HUES64 (cell line): Measurements from ENCODE around the gene MAPRE3.

Experiments
- H3K27ac ChIP-seq: 2 replicates; pipeline ENCODE4 v1.7.0; 2013; ENCODE audit warnings: low read depth, low read length, inconsistent platforms
- H3K27me3 ChIP-seq: 2 replicates; pipeline ENCODE4 v1.6.1; 2013; ENCODE audit warnings: mild to moderate bottlenecking, low read length; ENCODE audit not compliant: insufficient read depth
- H3K36me3 ChIP-seq: 2 replicates; pipeline ENCODE4 v1.6.1; 2013; ENCODE audit warnings: mild to moderate bottlenecking, low read length; ENCODE audit not compliant: insufficient read depth
- H3K4me1 ChIP-seq: 2 replicates; pipeline ENCODE4 v1.6.1; 2013; ENCODE audit warnings: mild to moderate bottlenecking, low read length, moderate library complexity; ENCODE audit not compliant: insufficient read depth
- H3K4me3 ChIP-seq: 2 replicates; pipeline ENCODE4 v1.5.1; 2013; ENCODE audit warnings: mild to moderate bottlenecking, low read length, moderate library complexity
- H3K9ac ChIP-seq: 2 replicates; pipeline ENCODE4 v1.6.1; 2013; ENCODE audit warnings: mild to moderate bottlenecking, low read depth, low read length
- H3K9me3 ChIP-seq: 2 replicates; pipeline ENCODE4 v1.6.1; 2013; ENCODE audit warnings: low read depth, low read length; ENCODE audit not compliant: insufficient read depth
- WGBS: fragments of 150-250, 120-280 bp; methylation state at CpG from one replicate; pipeline ENCODE4 v1.1.7; 2013; ENCODE audit warnings: missing lambda C conversion rate; 5-methylcytosine and 5-hydroxymethylcytosine counted together

Gene MAPRE3

DNA sequence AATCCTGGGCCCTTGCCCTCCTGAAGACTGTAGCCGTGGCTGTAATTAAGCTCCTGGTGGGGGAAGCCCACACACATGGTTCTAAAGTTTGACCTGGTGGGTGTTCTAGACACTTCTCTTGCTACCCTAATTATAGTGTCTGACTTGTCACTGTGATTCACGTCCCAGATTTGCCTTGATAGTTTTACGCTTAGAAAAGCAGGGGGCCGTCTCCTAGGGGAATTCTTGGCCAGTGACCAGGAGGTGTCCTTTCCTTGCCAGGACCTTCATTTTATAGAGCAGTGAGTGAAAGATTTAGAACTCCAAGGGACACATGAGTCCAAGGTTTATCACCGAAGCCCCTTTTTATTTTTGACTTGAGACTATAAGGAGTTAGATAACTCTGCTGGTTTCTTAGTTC is 71.3 kb downstream of the MAPRE3 start:
- Histone ChIP-seq H3K4me1 (no peaks in the 10 kb centered on the region), H3K9me3 (no peaks in the 10 kb centered on the region), H3K4me3 (no peak overlapping the region), H3K27ac (no peak overlapping the region), H3K27me3 (no peaks in the 10 kb centered on the region), H3K9ac (no peak overlapping the region), H3K36me3 (peaks cover 64% of the 10 kb centered on the region)
- 91% methylated on average over 5 of the region's 5 CpGs for WGBS

DNA sequence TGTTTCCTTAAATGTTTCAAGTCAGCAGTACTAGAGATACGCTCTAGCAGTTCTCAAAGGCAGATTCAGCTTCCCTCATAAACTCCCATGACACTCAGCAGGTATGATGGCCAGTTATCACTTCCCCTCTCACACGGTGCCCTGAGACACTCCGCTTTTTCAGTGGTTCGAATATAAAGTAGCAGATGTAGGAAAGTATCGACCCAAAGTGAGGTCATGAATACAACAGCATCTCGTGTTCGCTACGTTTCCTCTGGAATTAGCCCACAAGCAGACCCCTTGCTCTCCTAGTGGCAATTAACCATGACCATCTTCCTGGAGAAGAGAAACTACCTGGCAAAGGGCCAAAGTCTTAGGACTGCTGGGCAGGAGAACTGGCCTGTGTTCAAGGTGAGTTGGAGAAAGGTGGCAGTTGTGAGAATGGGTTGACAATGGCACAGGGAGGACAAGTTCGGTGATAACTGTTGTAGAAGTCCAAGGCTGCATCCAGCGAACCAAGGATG is 71.8 kb downstream of the MAPRE3 start:
- Histone ChIP-seq H3K27me3 (no peaks in the 10 kb centered on the region), H3K27ac (no peak overlapping the region)
- WGBS, result 95% methylated on average over 10 of the region's 10 CpGs

DNA sequence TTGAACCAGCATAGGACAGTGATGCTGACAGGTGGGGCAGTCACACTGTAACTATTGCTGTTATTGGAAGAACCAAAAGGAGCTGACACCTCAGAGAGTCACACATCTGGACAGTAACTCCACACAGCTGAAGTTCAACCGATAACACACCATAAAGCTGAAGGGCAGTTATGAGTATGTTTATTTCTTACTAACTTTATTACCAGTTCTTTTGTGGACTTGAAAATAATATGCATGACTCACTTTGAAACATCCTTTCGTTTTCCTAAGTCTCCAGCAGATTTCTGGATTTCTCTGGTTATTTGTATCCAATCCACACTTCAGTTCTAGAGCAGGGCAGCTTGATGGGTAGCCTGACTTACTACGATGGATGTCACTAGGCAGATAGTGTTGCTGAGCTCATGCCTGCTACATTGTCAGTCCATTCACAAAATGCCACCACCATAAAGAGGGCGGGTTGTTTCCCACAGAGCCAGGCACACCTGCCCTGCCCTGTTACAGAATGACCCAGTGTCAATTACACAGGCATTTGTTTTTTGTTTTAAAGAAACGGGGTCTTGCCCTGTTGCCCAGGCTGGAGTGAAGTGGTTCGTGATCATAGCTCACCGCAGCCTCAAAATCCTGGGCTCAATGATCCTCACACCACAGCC is 72.7 kb downstream of the MAPRE3 start:
- Histone ChIP-seq H3K9me3 (no peaks in the 10 kb centered on the region), H3K36me3 (peaks cover 50% of the 10 kb centered on the region), H3K4me1 (no peaks in the 10 kb centered on the region), H3K27ac (no peak overlapping the region), H3K9ac (no peak overlapping the region), H3K27me3 (no peaks in the 10 kb centered on the region), H3K4me3 (no peak overlapping the region)
- 95% methylated on average over 6 of the region's 7 CpGs for WGBS

More for the DNA sequence above, 71.8 kb downstream of the MAPRE3 start:
- H3K4me3 ChIP-seq, result no peak overlapping the region
- no peaks in the 10 kb centered on the region for H3K9me3 ChIP-seq
- no peaks in the 10 kb centered on the region for H3K4me1 ChIP-seq
- H3K9ac ChIP-seq, result no peak overlapping the region
- H3K36me3 ChIP-seq, result peaks cover 59% of the 10 kb centered on the region

DNA sequence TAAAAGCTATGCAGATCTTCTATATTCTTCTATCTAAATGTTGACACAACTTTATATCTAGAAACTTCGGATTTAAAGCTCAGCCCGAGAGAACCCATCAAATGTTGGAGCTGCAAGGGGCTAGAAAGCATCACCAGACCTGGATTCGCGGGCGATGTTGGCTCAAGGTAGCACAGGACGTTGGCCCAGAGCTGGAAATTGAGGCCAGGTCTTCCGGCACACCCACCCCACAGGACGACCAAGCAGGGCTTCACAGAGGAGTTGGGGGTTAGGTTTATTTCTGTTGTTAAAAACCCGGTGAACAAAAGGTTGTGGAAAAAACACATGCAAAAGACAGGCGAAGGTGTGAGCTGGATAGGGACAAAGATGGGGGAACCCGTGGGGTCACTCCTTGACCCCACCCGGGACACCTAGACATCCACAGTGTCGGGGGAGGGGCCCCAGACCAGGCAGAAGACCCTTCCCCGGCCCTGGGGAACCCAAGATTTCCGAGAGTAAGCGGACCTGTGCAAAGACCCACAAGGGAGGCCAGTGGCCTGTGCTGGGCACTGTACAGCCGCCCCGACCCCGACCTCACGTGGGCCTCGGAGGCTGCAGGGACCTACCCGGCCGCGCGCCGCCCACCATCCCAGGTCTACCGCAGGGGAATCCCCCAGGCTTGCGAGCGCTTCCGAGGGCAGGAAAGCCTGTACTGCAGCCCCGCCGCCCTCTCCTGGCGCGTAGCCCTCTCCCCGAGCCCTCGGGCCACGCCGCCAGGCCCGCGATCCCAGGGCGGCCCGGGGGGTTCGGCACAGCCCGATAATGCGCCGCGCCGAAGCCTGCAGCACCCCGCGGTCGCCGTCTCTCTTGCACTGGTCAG is 79.2 kb downstream of the MAPRE3 start:
- peaks cover 13% of the 10 kb centered on the region for H3K36me3 ChIP-seq
- H3K9me3 ChIP-seq, result no peaks in the 10 kb centered on the region
- peak overlapping the region; percentile 66 for H3K4me3 ChIP-seq
- H3K27me3 ChIP-seq, result no peaks in the 10 kb centered on the region
- 12% methylated on average over 52 of the region's 52 CpGs for WGBS
- H3K27ac ChIP-seq, result peak overlapping the region; percentile 17; the same call in 1 of the 2 replicates
- H3K4me1 ChIP-seq, result no peaks in the 10 kb centered on the region
- H3K9ac ChIP-seq, result peak overlapping the region; percentile 63

DNA sequence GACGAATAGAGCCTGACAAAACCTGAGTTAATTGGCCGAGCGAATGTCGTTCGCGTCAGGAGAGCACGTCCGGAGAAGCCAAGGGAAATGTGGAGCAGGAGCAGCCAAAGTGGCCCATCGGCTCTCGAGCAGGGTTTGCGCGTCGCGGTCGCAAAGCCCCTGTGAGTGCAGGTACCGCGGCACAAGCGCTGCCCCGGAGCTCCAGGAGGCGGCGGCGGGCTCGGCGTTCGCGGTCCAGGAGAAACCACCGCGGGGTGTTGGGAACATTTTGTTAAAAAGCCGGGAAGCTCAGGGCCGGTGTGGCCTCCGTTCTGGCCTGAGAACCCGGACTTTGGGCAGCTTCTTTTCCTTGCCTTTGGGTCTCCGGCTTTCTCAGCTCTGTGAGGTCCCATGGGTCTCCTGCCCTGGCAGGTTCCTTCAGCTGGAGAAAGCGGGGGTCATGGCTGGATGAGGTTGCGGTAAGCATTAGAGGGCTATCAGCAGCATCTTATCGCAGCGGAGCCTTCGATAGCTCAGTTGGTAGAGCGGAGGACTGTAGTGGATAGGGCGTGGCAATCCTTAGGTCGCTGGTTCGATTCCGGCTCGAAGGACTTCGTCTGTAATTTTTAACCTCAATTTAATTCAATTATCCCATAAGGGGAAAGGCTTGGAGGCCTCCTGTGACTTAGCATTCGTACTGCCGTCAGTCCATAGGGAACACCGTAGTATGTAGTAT is 80.0 kb downstream of the MAPRE3 start:
- Histone ChIP-seq H3K36me3 (peaks cover 21% of the 10 kb centered on the region), H3K27me3 (no peaks in the 10 kb centered on the region), H3K4me3 (peak overlapping the region; percentile 66), H3K27ac (peak overlapping the region; percentile 44; the same call in 1 of the 2 replicates), H3K9ac (peak overlapping the region; percentile 63), H3K9me3 (no peaks in the 10 kb centered on the region), H3K4me1 (no peaks in the 10 kb centered on the region)
- under 1% methylated on average over 48 of the region's 48 CpGs for WGBS

DNA sequence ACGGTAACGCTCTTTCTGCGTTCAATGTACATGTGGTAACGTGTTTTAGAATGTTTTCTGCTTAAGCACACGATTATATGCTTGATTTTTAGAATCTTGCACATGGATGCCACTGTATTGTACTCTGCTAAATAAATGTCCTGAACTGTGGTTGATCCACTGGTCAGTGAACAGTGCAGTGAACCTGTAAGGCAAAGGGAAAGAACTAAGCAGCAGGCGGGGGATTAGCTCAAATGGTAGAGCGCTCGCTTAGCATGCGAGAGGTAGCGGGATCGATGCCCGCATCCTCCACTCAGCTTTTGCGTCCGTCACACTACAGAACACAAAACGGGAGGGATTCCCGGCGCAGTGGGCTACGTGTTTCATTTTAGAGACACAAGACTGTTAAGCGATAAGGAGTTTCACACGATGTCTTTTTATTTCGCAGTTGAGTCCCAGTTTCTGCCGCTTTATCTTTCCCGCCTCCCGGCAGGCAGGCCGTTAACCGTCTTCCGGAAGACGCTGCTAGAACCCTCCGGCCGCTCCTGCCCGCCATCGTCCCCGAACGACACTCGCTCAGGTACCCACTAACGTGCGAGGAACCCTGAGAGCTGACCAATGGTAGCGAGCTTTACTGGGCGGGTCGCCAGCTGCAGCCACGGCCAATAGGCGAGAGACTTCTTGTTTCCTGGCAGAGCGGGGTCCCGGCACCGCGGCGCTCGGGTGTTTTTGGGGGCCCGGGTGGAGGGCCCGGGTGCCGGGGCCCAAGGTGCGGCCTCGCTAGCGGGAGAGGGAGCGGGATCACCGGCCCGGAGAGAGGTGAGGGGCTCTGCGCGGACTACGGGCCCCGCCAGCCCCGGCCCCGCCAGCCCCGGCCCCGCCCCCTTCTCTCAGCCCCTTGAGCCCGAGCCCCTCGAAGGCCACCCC is 80.8 kb downstream of the MAPRE3 start, which contains the start of gene AGBL5:
TSS of gene AGBL5 (plus strand) at position 673 of the 906 bp plus-strand sequence. CDS start 1,291 bp downstream, outside the sequence.
- no peaks in the 10 kb centered on the region for H3K9me3 ChIP-seq
- H3K27ac ChIP-seq, result peak within 1 kb of the TSS; percentile 67
- H3K4me1 ChIP-seq, result no peaks in the 10 kb centered on the region
- H3K27me3 ChIP-seq, result no peaks in the 10 kb centered on the region
- peak within 1 kb of the TSS; percentile 84 for H3K9ac ChIP-seq
- under 1% methylated on average over 67 of the region's 67 CpGs for WGBS
- peak within 1 kb of the TSS; percentile 66 for H3K4me3 ChIP-seq
- H3K36me3 ChIP-seq, result peaks cover 29% of the 10 kb centered on the region

DNA sequence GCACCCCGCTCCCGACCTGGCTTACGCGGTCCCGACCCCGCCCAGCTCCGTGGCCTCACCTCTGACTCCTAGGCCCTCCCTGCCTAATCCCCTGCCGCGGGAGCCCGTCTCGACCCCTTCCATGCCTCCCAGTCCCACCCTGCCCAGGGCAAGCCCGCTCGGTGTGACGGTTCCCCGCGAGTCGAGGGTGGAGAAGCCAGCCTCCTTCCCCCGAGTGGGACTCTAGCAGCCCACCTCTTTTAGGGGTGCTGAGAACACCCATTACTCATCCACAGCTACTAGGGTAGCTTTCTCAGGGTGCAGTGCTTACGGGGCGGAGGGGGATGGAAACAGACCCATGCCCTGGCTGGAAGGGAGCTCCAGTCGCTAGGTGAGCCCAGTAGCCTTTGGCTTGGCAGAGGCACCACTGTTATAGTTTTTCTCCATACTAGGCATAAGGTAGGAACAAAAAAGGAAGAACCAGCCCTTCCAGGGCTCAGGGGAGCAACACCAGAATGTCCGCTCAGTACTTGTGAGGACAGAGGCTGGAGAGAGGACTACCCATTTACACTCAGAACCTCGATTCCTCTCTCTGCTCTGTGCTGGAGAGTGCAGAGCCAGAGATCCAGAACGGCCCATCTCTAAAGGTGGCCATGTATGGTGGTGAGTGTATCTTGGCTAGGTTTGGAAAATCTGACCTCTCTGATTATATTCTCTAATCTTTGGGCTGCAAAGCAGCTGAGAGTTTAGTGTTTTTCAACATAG is 81.6 kb downstream of the MAPRE3 start:
- H3K9me3 ChIP-seq, result no peaks in the 10 kb centered on the region
- peaks cover 37% of the 10 kb centered on the region for H3K36me3 ChIP-seq
- no peaks in the 10 kb centered on the region for H3K4me1 ChIP-seq
- H3K27me3 ChIP-seq, result no peaks in the 10 kb centered on the region
- no peak overlapping the region for H3K27ac ChIP-seq
- 2% methylated on average over 21 of the region's 24 CpGs for WGBS
- peak overlapping the region; percentile 66 for H3K4me3 ChIP-seq
- peak overlapping the region; percentile 84 for H3K9ac ChIP-seq

DNA sequence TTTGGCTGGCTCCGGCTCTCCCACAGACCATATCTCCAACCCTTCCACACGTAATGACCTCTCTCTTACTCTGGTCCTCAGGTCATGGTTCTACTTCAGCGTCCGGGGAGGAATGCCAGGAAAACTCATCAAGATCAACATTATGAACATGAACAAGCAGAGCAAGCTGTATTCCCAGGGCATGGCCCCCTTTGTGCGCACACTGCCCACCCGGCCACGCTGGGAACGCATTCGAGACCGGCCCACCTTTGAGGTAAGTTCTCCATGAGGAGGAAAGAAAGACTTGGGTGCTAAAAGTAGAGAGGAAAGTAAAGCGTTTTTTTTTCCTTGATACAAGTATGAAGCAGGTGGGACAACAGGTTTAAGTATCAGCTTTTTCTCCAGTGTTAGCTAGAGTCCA is 82.9 kb downstream of the MAPRE3 start:
- Histone ChIP-seq H3K4me3 (no peak overlapping the region), H3K9me3 (no peaks in the 10 kb centered on the region), H3K27ac (no peak overlapping the region), H3K27me3 (no peaks in the 10 kb centered on the region), H3K9ac (no peak overlapping the region), H3K36me3 (peaks cover 42% of the 10 kb centered on the region), H3K4me1 (no peaks in the 10 kb centered on the region)
- WGBS, result 86% methylated on average over 11 of the region's 11 CpGs

DNA sequence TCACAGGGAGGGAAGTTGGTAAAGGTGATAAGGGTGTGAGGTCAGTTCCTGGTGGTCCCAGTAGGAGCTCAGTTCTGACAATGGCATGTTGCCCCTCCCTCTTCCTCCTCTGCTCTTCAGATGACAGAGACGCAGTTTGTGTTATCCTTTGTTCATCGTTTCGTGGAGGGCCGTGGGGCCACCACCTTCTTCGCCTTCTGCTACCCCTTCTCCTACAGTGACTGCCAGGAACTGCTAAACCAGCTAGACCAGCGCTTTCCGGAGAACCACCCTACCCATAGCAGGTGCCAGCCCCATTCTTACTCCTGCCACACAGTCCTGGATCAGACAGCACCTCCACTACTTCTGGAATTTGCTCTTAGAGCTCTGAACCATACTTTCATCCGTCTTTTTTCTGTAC is 83.3 kb downstream of the MAPRE3 start:
- 81% methylated on average over 8 of the region's 8 CpGs for WGBS
- Histone ChIP-seq H3K27ac (no peak overlapping the region), H3K9me3 (no peaks in the 10 kb centered on the region), H3K36me3 (peaks cover 46% of the 10 kb centered on the region), H3K27me3 (no peaks in the 10 kb centered on the region), H3K4me1 (no peaks in the 10 kb centered on the region), H3K4me3 (no peak overlapping the region), H3K9ac (no peak overlapping the region)

DNA sequence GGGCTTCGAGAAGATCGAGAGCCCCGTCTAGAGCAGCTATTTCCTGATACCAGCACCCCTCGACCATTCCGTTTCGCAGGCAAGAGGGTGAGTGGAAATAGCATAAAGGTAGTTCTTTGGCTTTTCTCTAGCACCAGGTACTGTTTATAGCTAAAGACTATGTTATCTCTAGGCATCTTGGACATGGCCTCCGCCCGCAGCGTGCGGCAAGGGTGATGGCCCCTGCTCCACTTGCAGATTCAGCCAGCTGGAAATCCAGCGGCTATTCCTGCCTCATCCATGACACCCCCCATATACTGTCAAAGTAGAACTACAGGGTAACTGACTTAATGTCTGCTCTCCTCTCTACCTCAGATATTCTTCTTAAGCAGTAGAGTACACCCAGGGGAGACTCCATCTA is 84.3 kb downstream of the MAPRE3 start:
- no peaks in the 10 kb centered on the region for H3K27me3 ChIP-seq
- H3K36me3 ChIP-seq, result peaks cover 55% of the 10 kb centered on the region
- no peaks in the 10 kb centered on the region for H3K4me1 ChIP-seq
- no peak overlapping the region for H3K9ac ChIP-seq
- H3K4me3 ChIP-seq, result no peak overlapping the region
- no peaks in the 10 kb centered on the region for H3K9me3 ChIP-seq
- H3K27ac ChIP-seq, result no peak overlapping the region
- 96% methylated on average over 11 of the region's 11 CpGs for whole genome bisulfite sequencing
